ENCODE results near the gene DNTT. TPM values are rescaled to one million over a fixed set of nuclear protein-coding genes. Genes with fewer than 3 reads are reported as not detected.

DNTT gene
- total RNA-seq, 4 donors from 2014 or later: not detected

DNA sequence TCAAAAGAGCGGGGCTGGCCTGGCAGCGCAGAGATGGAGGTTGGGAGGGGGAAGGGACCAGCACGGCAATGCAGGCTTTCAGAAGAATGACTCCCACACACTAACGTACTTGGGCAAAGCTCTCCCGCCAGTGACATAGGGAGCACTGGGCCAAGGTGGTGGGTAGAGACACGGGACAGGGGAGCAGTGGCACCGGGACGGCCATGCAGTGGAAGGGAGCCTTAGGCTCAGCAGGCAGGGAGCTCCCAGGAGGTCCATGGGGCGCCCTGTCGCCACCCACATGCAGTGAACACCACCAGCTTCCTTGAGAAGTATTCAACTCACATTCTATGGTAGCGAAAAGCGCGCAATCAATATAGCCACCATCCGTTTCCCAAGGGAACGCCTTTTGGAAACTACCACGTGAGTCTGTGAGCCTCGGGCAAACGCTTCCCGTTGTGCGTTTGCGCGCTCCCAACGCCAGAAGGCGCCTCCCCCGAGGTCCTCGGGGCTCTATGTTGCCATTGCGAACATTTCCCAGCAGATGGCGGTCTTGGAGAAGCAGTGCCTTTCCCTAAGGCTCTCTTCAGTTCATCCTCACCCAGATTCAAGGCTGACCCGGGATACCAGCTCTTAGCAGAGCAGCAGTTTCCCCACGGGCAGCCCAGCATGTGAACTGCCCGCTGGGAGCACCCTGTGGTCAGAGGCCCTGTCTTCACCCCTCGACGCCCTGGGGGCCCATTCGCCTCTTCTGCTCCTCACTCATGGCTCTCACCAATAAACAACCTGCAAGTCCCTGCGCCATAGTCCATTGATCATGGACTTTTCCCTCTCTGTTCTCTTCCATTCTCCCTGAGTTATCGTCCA is 71.0 kb downstream of the DNTT start:
- TF ChIP-seq, protein P1, sequence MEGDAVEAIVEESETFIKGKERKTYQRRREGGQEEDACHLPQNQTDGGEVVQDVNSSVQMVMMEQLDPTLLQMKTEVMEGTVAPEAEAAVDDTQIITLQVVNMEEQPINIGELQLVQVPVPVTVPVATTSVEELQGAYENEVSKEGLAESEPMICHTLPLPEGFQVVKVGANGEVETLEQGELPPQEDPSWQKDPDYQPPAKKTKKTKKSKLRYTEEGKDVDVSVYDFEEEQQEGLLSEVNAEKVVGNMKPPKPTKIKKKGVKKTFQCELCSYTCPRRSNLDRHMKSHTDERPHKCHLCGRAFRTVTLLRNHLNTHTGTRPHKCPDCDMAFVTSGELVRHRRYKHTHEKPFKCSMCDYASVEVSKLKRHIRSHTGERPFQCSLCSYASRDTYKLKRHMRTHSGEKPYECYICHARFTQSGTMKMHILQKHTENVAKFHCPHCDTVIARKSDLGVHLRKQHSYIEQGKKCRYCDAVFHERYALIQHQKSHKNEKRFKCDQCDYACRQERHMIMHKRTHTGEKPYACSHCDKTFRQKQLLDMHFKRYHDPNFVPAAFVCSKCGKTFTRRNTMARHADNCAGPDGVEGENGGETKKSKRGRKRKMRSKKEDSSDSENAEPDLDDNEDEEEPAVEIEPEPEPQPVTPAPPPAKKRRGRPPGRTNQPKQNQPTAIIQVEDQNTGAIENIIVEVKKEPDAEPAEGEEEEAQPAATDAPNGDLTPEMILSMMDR (IDR thresholded peaks at IDR 0.05): peak in 2 of 3 donors; percentile 45 to 53
- DNase-seq (ENCODE audit: low spot score) (peak; percentile 63), ATAC-seq (ENCODE audit: low FRiP score) (peak; percentile 92)

DNA sequence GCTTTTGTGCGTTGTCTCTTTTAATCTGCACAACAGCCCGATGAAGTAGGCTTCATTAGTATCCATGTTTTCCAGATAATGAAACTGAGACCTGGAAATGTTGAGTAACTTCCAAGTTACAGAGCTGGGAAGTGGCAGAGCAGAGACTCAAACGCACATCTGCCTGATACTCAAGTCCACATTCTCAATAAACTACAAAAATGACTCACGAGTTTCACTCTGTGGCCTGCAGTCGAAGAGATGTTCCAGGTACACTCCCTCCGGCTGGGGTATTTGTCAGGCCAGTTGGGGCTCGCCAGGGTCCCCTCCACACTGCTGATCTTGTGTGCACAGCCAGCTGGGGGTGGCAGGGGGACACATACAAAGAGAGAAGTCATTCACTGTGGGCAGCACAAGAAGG is 72.2 kb downstream of the DNTT start:
- TF ChIP-seq, protein P1 (IDR thresholded peaks at IDR 0.05): no peak
- no peak for DNase-seq (ENCODE audit: low spot score)
- ATAC-seq (ENCODE audit: low FRiP score): no peak

GRCh38 chr10:96377816-96378294 is 73.6 kb downstream of the DNTT start:
- DNase-seq (ENCODE audit: low spot score) (no peak), ATAC-seq (ENCODE audit: low FRiP score) (peak; percentile 45)
- TF ChIP-seq, protein P1 (IDR thresholded peaks at IDR 0.05): no peak

DNA sequence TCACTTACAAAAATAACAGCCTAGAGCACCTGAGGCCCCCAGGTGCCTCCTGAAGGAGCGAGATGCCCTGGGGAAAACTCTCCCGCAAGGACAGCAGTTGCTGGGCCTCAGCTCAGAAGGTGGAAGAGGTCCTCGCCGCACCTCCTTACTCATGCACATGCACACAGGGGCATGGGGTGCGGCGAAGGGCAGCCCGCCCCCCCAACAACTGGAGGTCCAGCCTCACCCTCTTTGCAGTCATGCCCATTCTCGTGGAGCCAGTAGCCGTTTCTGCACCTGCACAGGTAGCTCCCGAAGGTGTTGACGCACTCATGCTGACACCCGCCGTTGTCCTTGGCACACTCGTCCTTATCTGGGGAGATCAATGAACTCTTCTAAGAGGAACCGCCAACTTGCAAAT is 74.5 kb downstream of the DNTT start:
- ATAC-seq (ENCODE audit: low FRiP score): no peak
- TF ChIP-seq, protein P1 (IDR thresholded peaks at IDR 0.05): no peak
- DNase-seq (ENCODE audit: low spot score): no peak

DNA sequence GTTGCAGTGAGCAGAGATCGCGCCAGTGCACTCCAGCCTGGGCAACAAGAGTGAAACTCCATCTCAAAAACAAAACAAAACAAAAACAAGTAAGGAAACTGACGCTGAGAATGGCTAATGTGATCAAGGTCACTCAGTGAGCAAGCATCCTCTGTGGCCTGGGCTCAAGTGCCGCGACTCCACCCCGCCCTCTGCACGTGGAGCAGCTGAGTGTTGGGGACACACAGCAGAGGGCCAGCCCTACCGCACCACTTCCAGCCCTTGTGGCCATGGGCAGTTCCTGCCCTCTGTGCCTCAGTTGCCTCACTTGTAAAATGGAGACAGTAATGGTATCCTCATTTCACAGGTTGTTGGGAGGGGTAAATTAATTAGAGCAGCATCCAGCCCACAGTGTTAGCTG is 75.5 kb downstream of the DNTT start:
- ATAC-seq (ENCODE audit: low FRiP score): no peak
- no peak for DNase-seq (ENCODE audit: low spot score)
- TF ChIP-seq, protein P1 (IDR thresholded peaks at IDR 0.05): no peak

DNA sequence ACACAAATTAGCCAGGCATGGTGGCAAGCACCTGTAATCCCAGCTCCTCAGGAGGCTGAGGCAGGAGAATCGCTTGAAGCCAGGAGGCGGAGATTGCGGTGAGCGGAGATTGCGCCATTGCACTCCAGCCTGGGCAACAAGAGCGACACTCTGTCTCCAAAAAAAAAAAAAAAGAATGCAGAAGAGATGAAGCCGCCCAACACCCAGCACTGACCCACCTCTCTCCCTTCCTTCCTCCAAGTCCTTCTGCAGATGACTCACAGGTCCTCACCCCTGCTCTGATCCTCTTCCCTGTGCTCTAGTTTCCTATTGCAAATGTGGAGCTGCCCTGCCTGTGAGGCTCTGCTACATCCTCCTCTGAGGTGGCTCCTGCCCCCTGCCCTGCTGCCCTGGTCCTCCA is 76.6 kb downstream of the DNTT start:
- no peak for DNase-seq (ENCODE audit: low spot score)
- ATAC-seq (ENCODE audit: low FRiP score): no peak
- TF ChIP-seq, protein P1 (IDR thresholded peaks at IDR 0.05): no peak

GRCh38 chr10:96384506-96384905 is 80.3 kb downstream of the DNTT start:
- ATAC-seq (ENCODE audit: low FRiP score): no peak
- TF ChIP-seq, protein P1 (IDR thresholded peaks at IDR 0.05): no peak

More at GRCh38 chr10:96384506-96384905, 80.3 kb downstream of the DNTT start:
- no peak for DNase-seq (ENCODE audit: low spot score)
